Measurements from ENCODE around the gene ZNF281. TPM values are rescaled to one million over a fixed set of nuclear protein-coding genes. Genes with fewer than 3 reads are reported as not detected.

The ZNF281 gene
- polyA plus RNA-seq, 1 experiment = 17.7 TPM

DNA sequence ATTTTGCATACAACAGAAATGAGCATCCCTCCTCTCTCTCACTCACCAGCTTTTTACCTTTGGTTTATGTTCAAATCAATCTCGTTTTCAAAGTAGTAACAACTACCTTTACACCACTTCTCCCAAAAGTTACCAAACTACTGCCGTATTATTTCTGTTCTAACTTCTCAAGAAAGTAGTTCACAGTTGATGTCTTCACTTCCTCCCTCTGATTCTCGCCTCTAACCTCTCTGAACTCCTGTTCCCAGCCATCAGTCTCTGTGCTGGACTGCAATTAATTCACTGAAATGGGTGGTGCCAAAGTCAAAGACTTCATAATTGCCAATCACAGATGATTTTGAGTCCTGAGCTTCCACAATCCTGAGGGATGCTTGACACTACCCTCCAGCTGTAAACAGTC is 54.0 kb downstream of the ZNF281 start:
- TF ChIP-seq, protein P1, sequence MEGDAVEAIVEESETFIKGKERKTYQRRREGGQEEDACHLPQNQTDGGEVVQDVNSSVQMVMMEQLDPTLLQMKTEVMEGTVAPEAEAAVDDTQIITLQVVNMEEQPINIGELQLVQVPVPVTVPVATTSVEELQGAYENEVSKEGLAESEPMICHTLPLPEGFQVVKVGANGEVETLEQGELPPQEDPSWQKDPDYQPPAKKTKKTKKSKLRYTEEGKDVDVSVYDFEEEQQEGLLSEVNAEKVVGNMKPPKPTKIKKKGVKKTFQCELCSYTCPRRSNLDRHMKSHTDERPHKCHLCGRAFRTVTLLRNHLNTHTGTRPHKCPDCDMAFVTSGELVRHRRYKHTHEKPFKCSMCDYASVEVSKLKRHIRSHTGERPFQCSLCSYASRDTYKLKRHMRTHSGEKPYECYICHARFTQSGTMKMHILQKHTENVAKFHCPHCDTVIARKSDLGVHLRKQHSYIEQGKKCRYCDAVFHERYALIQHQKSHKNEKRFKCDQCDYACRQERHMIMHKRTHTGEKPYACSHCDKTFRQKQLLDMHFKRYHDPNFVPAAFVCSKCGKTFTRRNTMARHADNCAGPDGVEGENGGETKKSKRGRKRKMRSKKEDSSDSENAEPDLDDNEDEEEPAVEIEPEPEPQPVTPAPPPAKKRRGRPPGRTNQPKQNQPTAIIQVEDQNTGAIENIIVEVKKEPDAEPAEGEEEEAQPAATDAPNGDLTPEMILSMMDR (IDR thresholded peaks at IDR 0.05; ENCODE audit: low read depth, low read length) = no peak
- Histone ChIP-seq H3K27me3 (ENCODE audit: control insufficient read depth, insufficient read depth, low read length) (no peaks in the 10 kb centered on the region), H3K9me3 (ENCODE audit: control insufficient read depth, insufficient read depth, low read length) (no peaks in the 10 kb centered on the region), H3K27ac (ENCODE audit: low read depth, low read length) (no peak overlapping the region), H3K4me3 (ENCODE audit: low read depth, low read length) (no peak overlapping the region)
- ChIA-PET CTCF (interaction anchor here (1.2 kb wide), 1 partner anchor 10 kb away, joined by 4 read pairs; no protein-coding TSS in a partner anchor), POLR2A (no interaction called here)
- no peak for DNase-seq (ENCODE audit: low read depth, low spot score)

Other genes with a start within 250 kb of the ZNF281 start
- 1.5 and 2.9 TPM in 2 replicates for gene KIF14, start 210.7 kb upstream of the ZNF281 start, polyA plus RNA-seq (2011; rRNA removed)